Activated CD4-positive, alpha-beta T cell treated with anti-CD3 and anti-CD28 coated beads, Interleukin-2, amount 10 ng/mL, durations not matched to agents 7 days and 5 days (primary cell): ENCODE results near the gene ACBD6. TPM values are rescaled to one million over a fixed set of nuclear protein-coding genes. Genes with fewer than 3 reads are reported as not detected.

Experiments
- CTCF ChIA-PET: fragments of 350-600 bp; sonication (Branson Sonifier 250); formaldehyde crosslinking; loops from one replicate; lab custom pipeline; 2021; ENCODE audit warnings: antibody characterized with exemption; lab: Charles Lee
- POLR2A ChIA-PET: fragments of 350-600 bp; sonication (Branson Sonifier 250); formaldehyde crosslinking; loops from one replicate; lab custom pipeline; 2021; ENCODE audit warnings: antibody characterized with exemption; lab: Charles Lee
- DNase-seq: peaks from one replicate; pipeline ENCODE4 v3.0.0-alpha.2; 2020
- H3K27ac Mint-ChIP-seq: one replicate; pipeline ENCODE4 v1.8.0; 2021; ENCODE audit warnings: mild to moderate bottlenecking, moderate library complexity, mixed read lengths
- H3K27me3 Mint-ChIP-seq: one replicate; pipeline ENCODE4 v1.8.0; 2021; ENCODE audit warnings: mixed read lengths
- H3K36me3 Mint-ChIP-seq: one replicate; pipeline ENCODE4 v1.8.0; 2021; ENCODE audit warnings: low read depth, mixed read lengths
- H3K4me1 Mint-ChIP-seq: one replicate; pipeline ENCODE4 v1.8.0; 2021; ENCODE audit warnings: mixed read lengths
- H3K4me3 Mint-ChIP-seq: one replicate; pipeline ENCODE4 v1.8.0; 2021; ENCODE audit warnings: mild to moderate bottlenecking, moderate library complexity, mixed read lengths
- H3K9me3 Mint-ChIP-seq: one replicate; pipeline ENCODE4 v1.8.0; 2021; ENCODE audit warnings: mixed read lengths
- total RNA-seq, 2 experiments: library from RNA; stranded (reverse); gene quantifications; one replicate each; pipeline ENCODE4 v1.2.3, GENCODE V29; 2021

ACBD6 gene
- total RNA-seq, 2 experiments from 2014 or later: 39.9 to 40.8 TPM

- no peak overlapping the region for H3K4me3 Mint-ChIP-seq
- H3K4me1 Mint-ChIP-seq: peaks cover 3% of the 10 kb centered on the region
- H3K9me3 Mint-ChIP-seq: peaks cover 36% of the 10 kb centered on the region
- CTCF ChIA-PET: interaction anchor here (0.6 kb wide), 1 partner anchor 208 kb away, joined by 3 read pairs; no protein-coding TSS in a partner anchor
- no peak overlapping the region for H3K27ac Mint-ChIP-seq
- H3K36me3 Mint-ChIP-seq: peaks cover 35% of the 10 kb centered on the region
- POLR2A ChIA-PET: no interaction called here
- H3K27me3 Mint-ChIP-seq: no peaks in the 10 kb centered on the region
- DNase-seq: no peak
Observed at GRCh38 chr1:180386745-180387367, 115.5 kb downstream of the ACBD6 start.

GRCh38 chr1:180385144-180385543 is 117.2 kb downstream of the ACBD6 start:
- DNase-seq: no peak
- H3K9me3 Mint-ChIP-seq: peaks cover 46% of the 10 kb centered on the region
- H3K27ac Mint-ChIP-seq: no peak overlapping the region
- H3K4me1 Mint-ChIP-seq: peaks cover 5% of the 10 kb centered on the region
- H3K36me3 Mint-ChIP-seq: peaks cover 36% of the 10 kb centered on the region
- H3K4me3 Mint-ChIP-seq: no peak overlapping the region
- no peaks in the 10 kb centered on the region for H3K27me3 Mint-ChIP-seq
- POLR2A ChIA-PET: no interaction called here
- CTCF ChIA-PET: no interaction called here

DNA sequence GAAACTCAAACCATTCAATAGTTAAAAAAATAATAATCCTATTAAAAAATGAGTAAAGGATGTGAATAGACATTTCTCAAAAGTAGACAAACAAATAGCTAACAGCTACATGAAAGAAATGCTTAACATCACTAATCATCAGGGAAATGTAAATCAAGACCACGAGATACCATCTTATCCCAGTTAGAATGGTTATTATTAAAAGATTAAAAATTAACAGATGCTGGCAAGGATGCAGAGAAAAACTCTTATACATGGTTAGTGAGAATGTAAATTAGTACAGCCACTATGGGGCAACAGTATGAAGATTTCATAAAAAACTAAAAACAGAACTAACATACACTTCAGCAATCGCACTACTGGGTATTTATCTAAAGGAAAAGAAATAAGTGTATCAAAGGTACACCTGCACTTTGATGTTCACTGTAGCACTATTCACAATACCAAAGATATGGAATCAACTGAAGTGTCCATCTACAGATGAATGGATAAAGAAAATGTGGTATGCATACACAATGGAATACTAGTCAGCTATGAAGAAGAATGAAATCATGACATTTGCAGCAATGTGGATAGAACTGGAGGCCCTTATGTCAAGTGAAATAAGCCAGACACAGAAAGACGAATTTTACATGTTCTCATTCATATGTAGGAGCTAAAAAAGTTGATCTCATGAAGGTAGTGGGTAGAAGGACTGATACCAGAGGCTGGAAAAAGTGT is 117.9 kb downstream of the ACBD6 start:
- Mint-ChIP-seq H3K36me3 (peaks cover 43% of the 10 kb centered on the region), H3K27ac (no peak overlapping the region), H3K9me3 (peaks cover 50% of the 10 kb centered on the region), H3K27me3 (no peaks in the 10 kb centered on the region), H3K4me3 (no peak overlapping the region), H3K4me1 (peaks cover 7% of the 10 kb centered on the region)
- CTCF ChIA-PET: no interaction called here
- DNase-seq: no peak
- POLR2A ChIA-PET: no interaction called here

DNA sequence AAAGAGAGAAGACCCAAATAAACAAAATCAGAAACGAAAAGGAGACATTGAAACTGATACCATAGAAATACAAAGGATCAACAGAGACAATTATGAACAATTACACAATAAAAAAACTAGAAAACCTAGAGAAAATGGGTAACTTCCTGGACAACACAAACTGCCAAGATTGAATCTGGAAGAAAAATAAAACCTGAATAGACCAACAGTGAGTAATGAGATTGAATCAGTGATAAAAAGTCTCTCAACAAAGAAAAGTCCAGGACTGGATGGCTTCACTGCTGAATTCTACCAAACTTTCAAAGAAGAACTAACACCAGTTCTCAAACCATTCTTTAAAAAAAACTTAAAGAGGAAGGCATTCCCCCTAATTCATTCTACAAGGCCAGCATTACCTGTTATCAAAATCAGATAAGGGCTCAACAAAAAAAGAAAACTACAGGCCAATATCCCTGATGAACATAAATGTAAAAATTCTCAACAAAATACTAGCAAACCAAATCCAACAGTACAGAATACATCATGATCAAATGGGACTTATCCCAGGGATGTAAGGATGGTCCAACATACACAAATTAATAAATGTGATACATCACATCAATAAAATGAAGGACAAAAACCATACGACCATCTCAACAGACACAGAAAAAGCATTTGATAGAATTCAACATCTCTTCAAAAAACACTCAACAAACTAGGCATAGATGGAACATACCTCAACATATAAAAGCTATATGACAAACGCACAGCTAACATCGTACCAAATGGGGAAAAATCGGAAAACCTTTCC is 119.9 kb downstream of the ACBD6 start:
- Mint-ChIP-seq H3K36me3 (peaks cover 53% of the 10 kb centered on the region), H3K4me1 (peaks cover 7% of the 10 kb centered on the region), H3K27me3 (no peaks in the 10 kb centered on the region), H3K27ac (no peak overlapping the region), H3K4me3 (no peak overlapping the region), H3K9me3 (peaks cover 57% of the 10 kb centered on the region)
- ChIA-PET POLR2A (no interaction called here), CTCF (no interaction called here)
- DNase-seq: no peak

DNA sequence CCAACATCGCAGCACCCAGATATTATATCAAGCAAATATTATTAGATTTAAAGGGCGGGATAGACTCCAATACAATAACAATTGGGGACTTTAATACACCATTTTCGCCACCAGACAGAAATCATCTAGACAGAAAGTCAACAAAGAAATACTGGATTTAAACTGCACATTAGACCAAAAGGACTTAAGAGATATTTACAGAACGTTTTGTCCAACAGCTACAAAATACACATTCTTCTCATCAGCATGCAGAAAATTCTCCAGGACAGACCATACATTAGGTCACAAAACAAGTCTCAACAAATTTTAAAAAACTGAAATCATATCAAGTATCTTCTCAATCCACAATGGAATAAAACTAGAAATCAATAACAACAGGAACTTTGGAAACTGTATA is 121.2 kb downstream of the ACBD6 start:
- no peak overlapping the region for H3K27ac Mint-ChIP-seq
- DNase-seq: no peak
- POLR2A ChIA-PET: no interaction called here
- H3K4me1 Mint-ChIP-seq: peaks cover 7% of the 10 kb centered on the region
- no peaks in the 10 kb centered on the region for H3K27me3 Mint-ChIP-seq
- no peak overlapping the region for H3K4me3 Mint-ChIP-seq
- H3K36me3 Mint-ChIP-seq: peaks cover 49% of the 10 kb centered on the region
- CTCF ChIA-PET: no interaction called here
- H3K9me3 Mint-ChIP-seq: peaks cover 58% of the 10 kb centered on the region

DNA sequence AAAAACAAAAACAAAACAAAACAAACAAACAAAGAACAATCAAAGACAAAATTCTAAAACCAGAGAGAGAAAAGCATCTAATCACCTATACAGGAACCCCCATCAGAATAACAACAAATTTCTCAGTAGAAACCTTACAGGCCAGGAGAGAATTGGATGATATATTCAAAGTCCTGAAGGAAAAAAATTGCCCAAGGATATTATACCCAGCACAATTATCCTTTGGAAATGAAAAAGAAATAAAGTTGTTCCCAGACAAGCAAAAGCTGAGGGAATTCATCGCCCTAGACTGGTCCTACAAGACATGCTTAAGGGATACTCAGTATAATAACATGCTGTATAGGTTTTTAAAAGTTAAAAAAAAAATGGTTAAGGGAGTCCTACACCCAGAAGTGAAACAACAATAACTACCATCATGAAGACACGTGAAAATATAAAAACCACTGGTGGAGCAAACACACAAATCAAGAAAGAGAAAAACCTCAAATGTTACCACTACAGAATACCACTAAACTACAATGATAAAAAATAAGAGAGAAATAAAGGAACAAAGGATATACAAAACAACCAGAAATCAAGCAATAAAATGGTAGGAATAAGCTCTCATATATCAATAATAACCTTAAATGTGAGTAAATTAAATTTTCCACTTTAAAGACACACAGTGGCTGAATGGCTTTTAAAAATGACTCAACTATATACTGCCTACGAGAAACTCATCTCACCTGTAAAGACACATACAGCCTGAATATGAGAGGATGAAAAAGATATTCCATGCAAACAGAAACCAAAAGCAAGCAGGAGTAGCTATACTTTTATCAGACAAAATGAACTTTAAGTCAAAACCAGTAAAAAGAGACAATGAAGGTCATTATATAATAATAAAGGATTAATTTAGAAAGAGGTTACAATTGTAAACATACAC is 121.9 kb downstream of the ACBD6 start:
- H3K36me3 Mint-ChIP-seq: peaks cover 49% of the 10 kb centered on the region
- ChIA-PET POLR2A (no interaction called here), CTCF (no interaction called here)
- no peak for DNase-seq
- no peaks in the 10 kb centered on the region for H3K27me3 Mint-ChIP-seq
- peaks cover 58% of the 10 kb centered on the region for H3K9me3 Mint-ChIP-seq
- no peak overlapping the region for H3K4me3 Mint-ChIP-seq
- no peak overlapping the region for H3K27ac Mint-ChIP-seq
- H3K4me1 Mint-ChIP-seq: peaks cover 7% of the 10 kb centered on the region

DNA sequence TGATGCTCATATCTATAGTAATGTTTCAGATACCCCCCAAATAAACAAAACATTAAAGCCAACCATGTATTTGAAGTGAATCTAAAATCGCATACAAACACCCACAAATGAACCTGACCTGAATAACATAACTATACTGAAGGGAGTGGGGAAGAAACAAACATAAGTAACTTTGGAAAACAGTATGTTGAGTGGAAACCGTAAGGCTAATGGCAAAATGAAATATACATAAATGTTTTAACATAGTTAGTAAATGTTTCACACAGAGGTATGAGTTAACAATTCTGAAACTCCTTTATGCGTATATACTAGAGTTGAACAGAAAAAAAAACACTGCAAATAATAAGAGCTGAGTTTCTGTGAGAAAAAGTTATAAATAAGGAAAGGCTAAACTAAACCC is 125.6 kb downstream of the ACBD6 start:
- ChIA-PET CTCF (interaction anchor here (1.0 kb wide), 1 partner anchor 63 kb away, joined by 3 read pairs; no protein-coding TSS in a partner anchor), POLR2A (no interaction called here)
- DNase-seq: no peak
- H3K4me3 Mint-ChIP-seq: no peak overlapping the region
- peaks cover 7% of the 10 kb centered on the region for H3K4me1 Mint-ChIP-seq
- peaks cover 37% of the 10 kb centered on the region for H3K9me3 Mint-ChIP-seq
- no peaks in the 10 kb centered on the region for H3K27me3 Mint-ChIP-seq
- H3K36me3 Mint-ChIP-seq: peaks cover 38% of the 10 kb centered on the region
- no peak overlapping the region for H3K27ac Mint-ChIP-seq

DNA sequence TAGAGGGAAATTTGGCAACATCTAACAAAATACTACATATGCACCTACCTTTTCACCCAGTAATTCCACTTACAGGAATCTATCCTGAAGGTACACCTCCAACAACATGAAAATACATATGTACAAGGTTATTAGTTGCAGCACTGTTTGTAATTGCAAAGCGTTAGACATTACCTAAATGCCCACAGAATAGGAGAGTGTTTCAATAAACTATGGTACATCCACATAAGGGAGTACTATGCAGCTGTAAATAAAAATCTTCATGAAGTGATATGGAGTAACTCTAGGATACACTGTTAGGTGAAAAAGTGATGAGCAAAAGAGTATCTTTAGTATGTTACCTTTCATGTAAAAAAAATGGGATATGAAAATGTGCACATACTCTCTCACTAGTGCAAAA is 126.1 kb downstream of the ACBD6 start:
- DNase-seq: no peak
- H3K4me3 Mint-ChIP-seq: no peak overlapping the region
- peaks cover 35% of the 10 kb centered on the region for H3K9me3 Mint-ChIP-seq
- peaks cover 36% of the 10 kb centered on the region for H3K36me3 Mint-ChIP-seq
- peaks cover 7% of the 10 kb centered on the region for H3K4me1 Mint-ChIP-seq
- no peak overlapping the region for H3K27ac Mint-ChIP-seq
- CTCF ChIA-PET: no interaction called here
- POLR2A ChIA-PET: no interaction called here
- H3K27me3 Mint-ChIP-seq: no peaks in the 10 kb centered on the region

DNA sequence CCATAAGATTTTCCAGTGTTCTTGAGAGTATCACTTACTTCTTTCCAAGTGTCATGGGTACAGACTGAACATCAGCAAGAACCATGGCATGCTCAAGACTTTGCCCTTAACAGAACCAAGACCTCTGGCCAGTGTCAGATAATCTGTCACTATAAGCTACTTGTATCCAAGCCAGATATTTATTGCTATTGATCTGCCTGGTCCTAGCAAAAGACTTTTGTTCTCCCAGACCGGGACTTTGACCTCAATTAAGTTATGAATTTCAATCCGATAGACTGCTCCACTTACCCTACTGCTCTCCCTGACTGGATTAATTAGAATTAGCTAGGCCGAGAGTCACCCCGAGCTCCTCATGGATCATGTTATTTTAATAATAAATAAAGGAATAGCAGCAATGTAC is 129.6 kb downstream of the ACBD6 start:
- ChIA-PET CTCF (no interaction called here), POLR2A (interaction anchor here (0.6 kb wide), 1 partner anchor 1370 kb away, joined by 4 read pairs; no protein-coding TSS in a partner anchor)
- no peak overlapping the region for H3K27ac Mint-ChIP-seq
- no peak for DNase-seq
- no peaks in the 10 kb centered on the region for H3K4me1 Mint-ChIP-seq
- peaks cover 11% of the 10 kb centered on the region for H3K9me3 Mint-ChIP-seq
- peaks cover 7% of the 10 kb centered on the region for H3K36me3 Mint-ChIP-seq
- no peaks in the 10 kb centered on the region for H3K27me3 Mint-ChIP-seq
- no peak overlapping the region for H3K4me3 Mint-ChIP-seq

- no peaks in the 10 kb centered on the region for H3K36me3 Mint-ChIP-seq
- CTCF ChIA-PET: no interaction called here
- POLR2A ChIA-PET: no interaction called here
- H3K4me3 Mint-ChIP-seq: no peak overlapping the region
- DNase-seq: no peak
- no peaks in the 10 kb centered on the region for H3K9me3 Mint-ChIP-seq
- no peaks in the 10 kb centered on the region for H3K27me3 Mint-ChIP-seq
- no peaks in the 10 kb centered on the region for H3K4me1 Mint-ChIP-seq
- H3K27ac Mint-ChIP-seq: no peak overlapping the region
Observed at GRCh38 chr1:180370597-180370996, 131.8 kb downstream of the ACBD6 start.

DNA sequence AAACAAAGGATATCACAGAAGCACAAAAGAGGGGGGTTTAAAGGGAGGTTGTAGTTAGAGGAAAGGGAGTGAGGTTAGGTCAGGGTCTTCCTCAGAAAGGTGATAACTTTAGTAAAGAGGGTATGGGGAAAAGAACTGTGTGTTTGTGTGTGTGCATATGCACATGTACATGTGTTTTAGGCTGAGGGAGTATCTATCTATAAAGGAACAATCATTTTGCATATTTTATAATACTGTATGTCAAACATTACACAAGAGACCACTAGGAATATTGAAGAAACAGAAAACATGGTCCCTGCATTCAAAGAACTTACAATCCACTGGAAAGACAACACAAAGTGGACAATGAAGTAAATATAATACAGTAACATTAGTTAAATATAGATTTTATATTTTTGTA is 132.2 kb downstream of the ACBD6 start:
- Mint-ChIP-seq H3K27me3 (no peaks in the 10 kb centered on the region), H3K4me3 (no peak overlapping the region), H3K36me3 (no peaks in the 10 kb centered on the region), H3K9me3 (no peaks in the 10 kb centered on the region), H3K4me1 (no peaks in the 10 kb centered on the region), H3K27ac (no peak overlapping the region)
- DNase-seq: no peak
- ChIA-PET CTCF (no interaction called here), POLR2A (no interaction called here)

GRCh38 chr1:180369061-180369460 is 133.3 kb downstream of the ACBD6 start:
- ChIA-PET POLR2A (no interaction called here), CTCF (no interaction called here)
- Mint-ChIP-seq H3K36me3 (no peaks in the 10 kb centered on the region), H3K27ac (no peak overlapping the region), H3K4me1 (no peaks in the 10 kb centered on the region), H3K4me3 (no peak overlapping the region), H3K27me3 (no peaks in the 10 kb centered on the region), H3K9me3 (no peaks in the 10 kb centered on the region)
- DNase-seq: no peak
